Neural cell (in vitro differentiated cells): ENCODE results near the gene ZBTB2.
A peak's percentile ranks its signal among the peaks of the same experiment; 100 is the strongest.

Source experiments
- CTCF ChIP-seq: fragments of 450-650 bp; IDR thresholded peaks from 2 replicates; pipeline ENCODE4 v1.5.1; 2014; ENCODE audit warnings: antibody characterized with exemption, mild to moderate bottlenecking, moderate library complexity; ENCODE audit not compliant: poor library complexity, severe bottlenecking
- REST ChIP-seq: IDR thresholded peaks from 2 replicates; pipeline ENCODE4 v1.6.1; 2012; ENCODE audit warnings: borderline replicate concordance
- SMC3 ChIP-seq: fragments of 450-650 bp; conservative IDR thresholded peaks from 2 replicates; pipeline ENCODE4 v1.6.1; 2014; ENCODE audit warnings: antibody characterized with exemption, mild to moderate bottlenecking, moderate library complexity; ENCODE audit not compliant: poor library complexity
- TAF1 ChIP-seq: IDR thresholded peaks from 2 replicates; pipeline ENCODE4 v1.6.1; 2012; ENCODE audit warnings: low read depth

- TF ChIP-seq TAF1 (no peak), REST (no peak), CTCF (peak; percentile 31), SMC3 (no peak)
Measured at GRCh38 chr6:151390276-151390850, 996 bp downstream of the ZBTB2 start.
